ENCODE data around the gene JMJD4. TPM values are rescaled to one million over a fixed set of nuclear protein-coding genes. Genes with fewer than 3 reads are reported as not detected.

The JMJD4 gene
- total RNA-seq, 1 experiment from 2014 or later = 15.1 TPM

GRCh38 chr1:227734546-227734855, 601 bp downstream of the JMJD4 start:
- no peak for TF ChIP-seq EZH2 (IDR thresholded peaks at IDR 0.05; ENCODE audit: low read depth)
- no peaks in the 10 kb centered on the region for H3K9me2 ChIP-seq (ENCODE audit: insufficient read depth)
- POLR2A ChIA-PET (ENCODE audit: unreplicated experiment) = interaction anchor here (0.6 to 0.7 kb wide), 4 partner anchors 54 to 778 kb away, joined by 3 to 11 read pairs (median 4); partner anchors contain the start of gene IBA57
- peaks cover 10% of the 10 kb centered on the region; the same call in 1 of the 2 replicates for H3F3A ChIP-seq (ENCODE audit: insufficient read depth, low read depth)
- peak overlapping the region; percentile 99 for H3K4me3 ChIP-seq
- intact Hi-C loops (cut with micrococcal nuclease; ENCODE audit: unreplicated experiment) = no loop called here
- peaks cover 17% of the 10 kb centered on the region; the same call in 1 of the 2 replicates for H3K4me1 ChIP-seq (replicated peaks; ENCODE audit: insufficient read depth)
- H3K36me3 ChIP-seq (ENCODE audit: low read depth) = no peaks in the 10 kb centered on the region
- H3K4me2 ChIP-seq = peak overlapping the region; percentile 91
- 0 out of 2 replicates have a peak overlapping the region, but pooled peaks have one; percentile 1 for H3K27ac ChIP-seq
- H3K79me2 ChIP-seq (ENCODE audit: low read depth) = peaks cover 59% of the 10 kb centered on the region
- H2AFZ ChIP-seq = peak overlapping the region; percentile 100
- peaks cover 10% of the 10 kb centered on the region; the same call in 1 of the 2 replicates for H4K20me1 ChIP-seq (ENCODE audit: insufficient read depth)
- H3K27me3 ChIP-seq (ENCODE audit: insufficient read depth, low read depth) = no peaks in the 10 kb centered on the region
- DNase-seq = peak in 1 of 2 experiments; percentile 9
- CTCF ChIA-PET = interaction anchor here (0.6 kb wide), 1 partner anchor 32 kb away, joined by 9 read pairs; no protein-coding TSS in a partner anchor
- H3K9me3 ChIP-seq (ENCODE audit: insufficient read depth, low read depth) = no peaks in the 10 kb centered on the region
- BruUV-seq (replicated peaks) = TSS peak; percentile 55

GRCh38 chr1:227733751-227734545, 1.2 kb downstream of the JMJD4 start:
- peak; percentile 50 to 63 for DNase-seq
- H3K4me3 ChIP-seq = peak overlapping the region; percentile 99
- H3F3A ChIP-seq (ENCODE audit: insufficient read depth, low read depth) = peaks cover 10% of the 10 kb centered on the region; the same call in 1 of the 2 replicates
- ChIA-PET CTCF (interaction anchor here (0.6 kb wide), 1 partner anchor 32 kb away, joined by 9 read pairs; no protein-coding TSS in a partner anchor), POLR2A (ENCODE audit: unreplicated experiment) (interaction anchor here (0.6 kb wide), 1 partner anchor 568 kb away, joined by 11 read pairs; no protein-coding TSS in a partner anchor)
- intact Hi-C loops (cut with micrococcal nuclease; ENCODE audit: unreplicated experiment) = no loop called here
- no TSS peak for BruUV-seq (replicated peaks)
- no peaks in the 10 kb centered on the region for H3K36me3 ChIP-seq (ENCODE audit: low read depth)
- peaks cover 55% of the 10 kb centered on the region for H3K79me2 ChIP-seq (ENCODE audit: low read depth)
- peaks cover 17% of the 10 kb centered on the region for H3K4me1 ChIP-seq (replicated peaks; ENCODE audit: insufficient read depth)
- no peaks in the 10 kb centered on the region for H3K9me3 ChIP-seq (ENCODE audit: insufficient read depth, low read depth)
- H3K9me2 ChIP-seq (ENCODE audit: insufficient read depth) = no peaks in the 10 kb centered on the region
- no peak overlapping the region for H3K27ac ChIP-seq
- H4K20me1 ChIP-seq (ENCODE audit: insufficient read depth) = peaks cover 10% of the 10 kb centered on the region; the same call in 1 of the 2 replicates
- peak overlapping the region; percentile 91 for H3K4me2 ChIP-seq
- H2AFZ ChIP-seq = peak overlapping the region; percentile 100
- TF ChIP-seq CTCF (conservative IDR thresholded peaks at IDR 0.05) (no peak), EZH2 (IDR thresholded peaks at IDR 0.05; ENCODE audit: low read depth) (no peak)
- H3K27me3 ChIP-seq (ENCODE audit: insufficient read depth, low read depth) = no peaks in the 10 kb centered on the region

- Histone ChIP-seq H3K36me3 (ENCODE audit: low read depth) (no peaks in the 10 kb centered on the region), H3K79me2 (ENCODE audit: low read depth) (peaks cover 49% of the 10 kb centered on the region), H3K9me3 (ENCODE audit: insufficient read depth, low read depth) (no peaks in the 10 kb centered on the region), H3K4me3 (no peak overlapping the region), H3K9me2 (ENCODE audit: insufficient read depth) (no peaks in the 10 kb centered on the region), H3K4me1 (replicated peaks; ENCODE audit: insufficient read depth) (peaks cover 17% of the 10 kb centered on the region), H3K27me3 (ENCODE audit: insufficient read depth, low read depth) (no peaks in the 10 kb centered on the region), H4K20me1 (ENCODE audit: insufficient read depth) (peaks cover 10% of the 10 kb centered on the region; the same call in 1 of the 2 replicates), H2AFZ (no peak overlapping the region), H3K4me2 (peak overlapping the region; percentile 91), H3F3A (ENCODE audit: insufficient read depth, low read depth) (peaks cover 10% of the 10 kb centered on the region; the same call in 1 of the 2 replicates), H3K27ac (no peak overlapping the region)
- intact Hi-C loops (cut with micrococcal nuclease; ENCODE audit: unreplicated experiment) = no loop called here
- CTCF ChIA-PET = no interaction called here
- no TSS peak for BruUV-seq (replicated peaks)
- DNase-seq = no peak
- POLR2A ChIA-PET (ENCODE audit: unreplicated experiment) = no interaction called here
- no peak for TF ChIP-seq EZH2 (IDR thresholded peaks at IDR 0.05; ENCODE audit: low read depth)
- no peak for TF ChIP-seq CTCF (conservative IDR thresholded peaks at IDR 0.05)
Observed at GRCh38 chr1:227733309-227733705, 1.8 kb downstream of the JMJD4 start.

Data from PC-9 (cell line).